ENCODE measurements around the gene KANK4.

The KANK4 gene

DNA sequence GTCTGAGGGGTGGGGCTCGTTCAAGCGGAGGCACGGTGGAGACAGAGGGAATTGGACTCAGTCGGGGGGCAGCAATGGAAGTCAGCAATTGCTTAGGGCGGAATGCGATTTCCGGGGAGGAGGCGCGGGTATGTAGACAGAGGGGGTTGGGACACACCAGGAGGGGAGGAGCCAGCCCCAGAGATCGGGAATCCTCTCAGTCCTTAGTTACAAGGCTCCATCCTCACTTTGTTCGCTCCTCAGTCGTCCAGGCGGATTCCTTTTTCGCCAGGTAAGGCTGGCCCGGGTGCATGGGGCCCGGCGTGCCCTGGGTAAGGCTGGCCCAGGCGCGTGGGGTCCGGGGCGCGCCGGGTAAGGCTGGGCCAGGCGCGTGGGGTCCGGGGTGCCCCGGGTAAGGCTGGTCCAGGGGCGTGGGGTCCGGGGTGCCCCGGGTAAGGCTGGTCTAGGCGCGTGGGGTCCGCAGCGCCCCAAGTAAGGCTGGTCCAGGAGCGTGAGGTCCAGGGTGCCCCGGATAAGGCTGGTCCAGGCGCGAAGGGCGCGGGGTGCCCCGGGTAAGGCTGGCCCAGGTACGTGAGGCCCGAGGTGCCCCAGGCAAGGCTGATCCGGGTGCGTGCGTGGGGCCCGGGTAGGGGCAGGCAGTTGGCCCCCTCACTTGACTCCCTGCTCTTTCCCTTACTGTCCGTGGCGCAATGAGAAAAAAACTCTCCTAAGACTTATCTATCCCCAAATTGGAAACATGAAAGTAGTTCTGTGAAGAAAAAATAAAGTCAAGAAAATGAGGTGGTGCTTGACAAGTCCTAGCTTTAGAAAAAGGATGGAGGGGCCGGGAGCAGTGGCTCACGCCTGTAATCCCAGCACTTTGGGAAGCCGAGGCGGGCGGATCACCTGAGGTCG is 124.3 kb downstream of the KANK4 start, which contains the start of gene L1TD1:
Gene L1TD1, plus strand, starts transcription at position 199 of the 894 bp plus-strand sequence. CDS start 11,780 bp downstream, outside the sequence.
- no peak for DNase-seq

DNA sequence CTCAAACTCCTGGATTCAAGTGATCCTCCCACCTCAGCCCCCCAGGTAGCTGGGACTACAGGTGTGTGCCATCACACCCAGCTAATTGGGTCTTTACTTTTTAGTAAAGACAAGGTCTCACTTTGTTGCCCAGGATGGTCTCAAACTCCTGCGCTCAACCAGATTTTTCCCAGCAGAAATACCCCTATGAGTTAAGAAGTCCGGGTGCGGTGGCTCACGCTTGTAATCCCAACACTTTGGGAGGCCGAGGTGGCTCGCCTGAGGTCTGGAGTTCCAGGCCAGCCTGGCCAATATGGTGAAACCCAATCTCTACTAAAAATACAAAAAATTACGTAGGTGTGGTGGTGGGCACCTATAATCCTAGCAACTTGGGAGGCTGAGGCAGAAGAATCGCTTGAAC is 131.1 kb downstream of the KANK4 start:
- no peak for DNase-seq

DNA sequence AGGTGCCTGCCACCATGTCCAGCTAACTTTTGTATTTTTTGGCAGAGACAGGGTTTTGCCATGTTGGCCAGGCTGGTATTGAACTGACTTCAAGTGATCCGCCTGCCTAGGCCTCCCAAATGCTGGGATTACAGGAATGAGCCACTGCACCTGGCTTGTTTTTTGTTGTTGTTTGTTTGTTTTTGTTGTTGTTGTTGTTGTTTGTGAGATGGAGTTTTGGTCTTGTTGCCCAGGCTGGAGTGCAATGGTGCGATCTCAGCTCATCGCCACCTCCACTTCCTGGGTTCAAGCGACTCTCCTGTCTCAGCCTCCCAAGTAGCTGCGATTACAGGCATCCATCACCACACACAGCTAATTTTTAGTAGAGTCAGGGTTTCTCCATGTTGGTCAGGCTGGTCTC is 131.7 kb downstream of the KANK4 start:
- DNase-seq: no peak

All from NCI-H1048 (cell line).